ENCODE results near the gene SGSH.

- TF ChIP-seq GATA2 (IDR thresholded peaks at IDR 0.05; ENCODE audit: low read depth, low read length) (no peak), GATA3 (IDR thresholded peaks at IDR 0.05; ENCODE audit: low read depth, low read length) (no peak)
These were observed 15.3 kb downstream of the SGSH start for GRCh38 chr17:80204626-80205468.

Measured in SH-SY5Y (cell line).